K562 (cell line): Measurements from ENCODE around the gene VPS9D1. TPM values are rescaled to one million over a fixed set of nuclear protein-coding genes. Genes with fewer than 3 reads are reported as not detected.

Experiments
- ATF7 ChIP-seq: fragments of 450-650 bp; IDR thresholded peaks from 2 replicates; pipeline ENCODE4 v1.7.1; 2014; ENCODE audit warnings: mild to moderate bottlenecking, moderate library complexity
- E2F3 ChIP-seq: fragments of 250-450 bp; sonication (Bioruptor Pico); IDR thresholded peaks from 2 replicates; pipeline ENCODE4 v1.4.0; 2020; ENCODE audit warnings: mild to moderate bottlenecking
- NFIC ChIP-seq: fragments of 450-650 bp; IDR thresholded peaks from 2 replicates; pipeline ENCODE4 v1.6.1; 2017; ENCODE audit warnings: mild to moderate bottlenecking, inconsistent platforms
- RB1 ChIP-seq: fragments of 450-650 bp; IDR thresholded peaks from 2 replicates; pipeline ENCODE4 v1.6.1; 2017; ENCODE audit warnings: low read depth, mild to moderate bottlenecking
- REST ChIP-seq, 2 experiments: fragments of 450-650 bp; formaldehyde crosslinking in 1 of 2; IDR thresholded peaks; 2 replicates each; pipeline versions ENCODE4 v1.4.0 to v1.6.1; 2014 to 2020; ENCODE audit warnings: mild to moderate bottlenecking in 2 of 2, borderline replicate concordance in 1 of 2, low read depth in 1 of 2
- SRF ChIP-seq, 2 experiments: fragments of 250-450, 450-650 bp in 1 of 2; sonication (Bioruptor Pico) in 1 of 2; sonication (generic) in 1 of 2; formaldehyde crosslinking; IDR thresholded peaks; 2 replicates each; pipeline versions ENCODE4 v1.5.0 to v1.5.1; 2020 to 2022; ENCODE audit warnings: mild to moderate bottlenecking in 1 of 2, missing genetic modification reagents in 1 of 2
- SRSF7 ChIP-seq: fragments of 200-400 bp; formaldehyde crosslinking; optimal IDR thresholded peaks from 2 replicates; pipeline ENCODE3; 2017; ENCODE audit warnings: mild to moderate bottlenecking, low read depth, low read length
- ZBTB1 ChIP-seq: sonication (generic); formaldehyde crosslinking; IDR thresholded peaks from 2 replicates; pipeline ENCODE4 v1.8.1; 2023; ENCODE audit warnings: missing genetic modification reagents, low read depth, mild to moderate bottlenecking, borderline replicate concordance
- ZBTB7A ChIP-seq: IDR thresholded peaks from 2 replicates; pipeline ENCODE4 v1.6.1; 2011; ENCODE audit warnings: low read depth, mild to moderate bottlenecking, low read length, moderate library complexity, borderline replicate concordance; ENCODE audit not compliant: control insufficient read depth
- ZNF217 ChIP-seq: sonication (generic); formaldehyde crosslinking; IDR thresholded peaks from 2 replicates; pipeline ENCODE4 v1.8.0; 2022; ENCODE audit warnings: mild to moderate bottlenecking, missing genetic modification reagents
- ZNF347 ChIP-seq: fragments of 450-650 bp; formaldehyde crosslinking; IDR thresholded peaks from 2 replicates; pipeline ENCODE4 v1.4.0; 2020; ENCODE audit warnings: low read depth, mild to moderate bottlenecking, moderate library complexity
- ZNF354B ChIP-seq: fragments of 250-450 bp; sonication (Bioruptor Pico); IDR thresholded peaks from 2 replicates; pipeline ENCODE4 v1.4.0; 2020
- ZNF511 ChIP-seq: sonication (generic); formaldehyde crosslinking; IDR thresholded peaks from 2 replicates; pipeline ENCODE4 v1.8.0; 2022; ENCODE audit warnings: mild to moderate bottlenecking, missing genetic modification reagents
- ZNF766 ChIP-seq: fragments of 200-800 bp; sonication (Bioruptor generic); conservative IDR thresholded peaks from 2 replicates; pipeline ENCODE4 v1.6.1; 2016; ENCODE audit warnings: missing genetic modification characterization, missing compliant biosample characterization
- ZNF780A ChIP-seq: fragments of 250-450 bp; sonication (Bioruptor Pico); IDR thresholded peaks from 2 replicates; pipeline ENCODE4 v1.5.0; 2021; ENCODE audit warnings: mild to moderate bottlenecking
- polyA plus RNA-seq, 8 experiments: library from polyadenylated mRNA; depleted of rRNA in 4 of 8; stranded (reverse) in 5 of 8; unstranded in 3 of 8; fragments of >200 nt; fragmentation: Nextera tagmentation in 2 of 8; fragmentation: Illumina TruSeq in 1 of 8; extraction: Ambion mirVana in 2 of 8; extraction: Trizol in 1 of 8; gene quantifications; 2 replicates each; pipeline versions ENCODE4 v1.2.1 to v1.2.3, GENCODE V29; 2011 to 2014; ENCODE audit warnings: inconsistent platforms in 1 of 8, missing spikeins in 1 of 8
- total RNA-seq, 7 experiments: library from RNA; depleted of rRNA in 6 of 7; stranded (reverse); fragments of >200 nt in 6 of 7; fragmentation: Illumina TruSeq in 2 of 7; extraction: Trizol in 2 of 7; gene quantifications; 2 replicates each; pipeline versions ENCODE4 v1.2.1 to v1.2.3, GENCODE V29; 2011 to 2021; ENCODE audit warnings: low replicate concordance in 1 of 7

The VPS9D1 gene
- total and polyA plus RNA-seq, 9 of the 15 experiments (the other 6 are each of a cell fraction or from before 2014, with no cell fraction given), result 0.33 to 3.1 (median 1.1) TPM

DNA sequence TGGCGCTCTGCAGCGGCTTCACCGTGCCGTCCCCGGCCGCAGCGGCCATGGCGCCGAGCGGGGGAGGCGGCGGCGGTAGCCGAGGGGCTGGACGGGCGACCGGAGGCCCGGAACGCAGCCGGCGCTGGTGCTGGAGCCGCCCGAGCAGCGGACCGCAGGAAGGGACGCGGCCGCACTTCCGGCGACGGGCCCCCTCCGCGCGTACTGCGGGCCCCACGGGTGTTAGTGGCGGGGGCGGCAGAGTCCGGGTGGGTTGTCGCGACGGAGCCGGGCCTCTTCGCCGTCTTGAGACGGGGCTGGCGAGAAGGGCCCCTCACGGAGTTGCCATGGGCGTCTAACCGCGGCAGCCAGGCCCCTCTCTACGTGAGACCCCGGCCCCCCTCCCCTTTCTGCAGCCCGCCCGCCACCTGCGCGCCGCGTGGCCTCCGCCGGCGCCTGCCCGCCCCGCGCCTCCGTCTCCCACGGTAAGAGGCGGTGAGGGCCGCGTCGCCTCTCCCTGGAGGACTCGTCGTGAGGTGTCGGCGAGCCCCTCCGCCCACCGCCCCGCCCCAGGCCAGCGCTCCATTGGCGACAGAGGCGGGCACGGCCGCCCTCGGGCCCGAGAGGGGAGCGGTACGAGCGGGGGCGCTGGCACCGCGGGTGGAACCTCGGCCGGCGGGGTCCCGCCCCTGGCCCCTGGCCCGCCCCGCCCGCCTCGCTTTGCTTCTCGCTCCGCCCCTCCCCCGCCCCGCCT lies at the start of gene VPS9D1, which contains the start of gene ZNF276 (continued):
- TF ChIP-seq ZNF780A (CRISPR knock-in tag) (no peak), ATF7 (peak; percentile 77), ZNF766 (CRISPR knock-in tag) (peak; percentile 18; the same call in 1 of the 2 replicates), NFIC (peak; percentile 73), SRSF7 (no peak), ZNF217 (CRISPR knock-in tag) (no peak), RB1 (peak; percentile 95), ZNF347 (CRISPR knock-in tag) (no peak), ZBTB7A (peak; percentile 87), SRF (CRISPR knock-in tag; IDR thresholded peaks at IDR 0.05) (peak in 1 of 2 experiments; percentile 2; a peak in 1 of 4 replicates), E2F3 (CRISPR knock-in tag) (peak; percentile 5; the same call in 1 of the 2 replicates), ZBTB1 (CRISPR knock-in tag) (0 out of 2 replicates have a peak, but pooled peaks have one; percentile 38), ZNF511 (CRISPR knock-in tag) (peak; percentile 47; the same call in 1 of the 2 replicates), ZNF354B (CRISPR knock-in tag) (no peak), REST (IDR thresholded peaks at IDR 0.05; ENCODE audit: borderline replicate concordance) (no peak; the same call in 1 of the 2 replicates), REST (CRISPR knock-in tag; IDR thresholded peaks at IDR 0.05; ENCODE audit: low read depth) (peak; percentile 41; the same call in 1 of the 2 replicates)
